Hair follicle dermal papilla cell (primary cell): ENCODE results near the gene ANKHD1. TPM values are rescaled to one million over a fixed set of nuclear protein-coding genes. Genes with fewer than 3 reads are reported as not detected.

ENCODE experiments used
- small RNA-seq: library from RNA; depleted of rRNA; stranded (forward); fragments of <200 nt; gene quantifications from one replicate; pipeline ENCODE3, GENCODE V24; 2012
- total RNA-seq: library from RNA; depleted of rRNA; stranded (reverse); fragments of >200 nt; gene quantifications from 2 replicates; pipeline ENCODE4 v1.2.3, GENCODE V29; 2012

Gene ANKHD1, protein sequence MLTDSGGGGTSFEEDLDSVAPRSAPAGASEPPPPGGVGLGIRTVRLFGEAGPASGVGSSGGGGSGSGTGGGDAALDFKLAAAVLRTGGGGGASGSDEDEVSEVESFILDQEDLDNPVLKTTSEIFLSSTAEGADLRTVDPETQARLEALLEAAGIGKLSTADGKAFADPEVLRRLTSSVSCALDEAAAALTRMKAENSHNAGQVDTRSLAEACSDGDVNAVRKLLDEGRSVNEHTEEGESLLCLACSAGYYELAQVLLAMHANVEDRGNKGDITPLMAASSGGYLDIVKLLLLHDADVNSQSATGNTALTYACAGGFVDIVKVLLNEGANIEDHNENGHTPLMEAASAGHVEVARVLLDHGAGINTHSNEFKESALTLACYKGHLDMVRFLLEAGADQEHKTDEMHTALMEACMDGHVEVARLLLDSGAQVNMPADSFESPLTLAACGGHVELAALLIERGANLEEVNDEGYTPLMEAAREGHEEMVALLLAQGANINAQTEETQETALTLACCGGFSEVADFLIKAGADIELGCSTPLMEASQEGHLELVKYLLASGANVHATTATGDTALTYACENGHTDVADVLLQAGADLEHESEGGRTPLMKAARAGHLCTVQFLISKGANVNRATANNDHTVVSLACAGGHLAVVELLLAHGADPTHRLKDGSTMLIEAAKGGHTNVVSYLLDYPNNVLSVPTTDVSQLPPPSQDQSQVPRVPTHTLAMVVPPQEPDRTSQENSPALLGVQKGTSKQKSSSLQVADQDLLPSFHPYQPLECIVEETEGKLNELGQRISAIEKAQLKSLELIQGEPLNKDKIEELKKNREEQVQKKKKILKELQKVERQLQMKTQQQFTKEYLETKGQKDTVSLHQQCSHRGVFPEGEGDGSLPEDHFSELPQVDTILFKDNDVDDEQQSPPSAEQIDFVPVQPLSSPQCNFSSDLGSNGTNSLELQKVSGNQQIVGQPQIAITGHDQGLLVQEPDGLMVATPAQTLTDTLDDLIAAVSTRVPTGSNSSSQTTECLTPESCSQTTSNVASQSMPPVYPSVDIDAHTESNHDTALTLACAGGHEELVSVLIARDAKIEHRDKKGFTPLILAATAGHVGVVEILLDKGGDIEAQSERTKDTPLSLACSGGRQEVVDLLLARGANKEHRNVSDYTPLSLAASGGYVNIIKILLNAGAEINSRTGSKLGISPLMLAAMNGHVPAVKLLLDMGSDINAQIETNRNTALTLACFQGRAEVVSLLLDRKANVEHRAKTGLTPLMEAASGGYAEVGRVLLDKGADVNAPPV (N-terminal part only)
- total RNA-seq: 62.4 and 72.9 TPM in 2 replicates

DNA sequence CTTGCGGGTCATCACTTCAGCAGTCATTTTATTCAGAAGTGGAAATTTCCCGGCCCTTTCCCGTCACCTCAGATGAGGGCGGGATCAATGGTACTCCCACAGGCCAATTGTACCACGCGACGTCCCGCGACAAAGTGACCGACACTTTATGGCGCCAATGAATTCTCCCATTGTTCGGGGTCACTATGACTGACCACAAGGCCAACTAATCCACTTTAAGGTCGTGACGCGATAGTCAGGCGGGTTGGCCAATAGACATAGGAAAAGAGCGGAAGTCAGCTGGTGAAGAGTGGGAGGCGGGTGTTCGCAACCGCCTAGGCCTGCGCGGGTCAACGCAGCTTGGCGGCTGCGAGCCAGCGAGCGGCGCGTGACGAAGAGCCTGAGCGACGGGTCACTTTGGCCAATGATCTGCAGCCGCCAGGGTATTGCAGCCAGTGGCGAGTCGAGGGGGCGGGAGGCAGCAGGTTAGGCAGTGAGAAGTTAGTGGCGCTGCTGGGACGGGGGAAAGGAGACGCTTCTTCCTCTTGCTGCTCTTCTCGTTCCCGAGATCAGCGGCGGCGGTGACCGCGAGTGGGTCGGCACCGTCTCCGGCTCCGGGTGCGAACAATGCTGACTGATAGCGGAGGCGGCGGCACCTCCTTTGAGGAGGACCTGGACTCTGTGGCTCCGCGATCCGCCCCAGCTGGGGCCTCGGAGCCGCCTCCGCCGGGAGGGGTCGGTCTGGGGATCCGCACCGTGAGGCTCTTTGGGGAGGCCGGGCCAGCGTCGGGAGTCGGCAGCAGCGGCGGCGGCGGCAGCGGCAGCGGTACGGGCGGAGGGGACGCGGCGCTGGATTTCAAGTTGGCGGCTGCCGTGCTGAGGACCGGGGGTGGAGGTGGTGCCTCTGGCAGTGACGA, at the start of gene ANKHD1:
TSS of gene ANKHD1 (plus strand) at position 472 of the 896 bp plus-strand sequence. CDS start at position 607, 135 bp downstream.

DNA sequence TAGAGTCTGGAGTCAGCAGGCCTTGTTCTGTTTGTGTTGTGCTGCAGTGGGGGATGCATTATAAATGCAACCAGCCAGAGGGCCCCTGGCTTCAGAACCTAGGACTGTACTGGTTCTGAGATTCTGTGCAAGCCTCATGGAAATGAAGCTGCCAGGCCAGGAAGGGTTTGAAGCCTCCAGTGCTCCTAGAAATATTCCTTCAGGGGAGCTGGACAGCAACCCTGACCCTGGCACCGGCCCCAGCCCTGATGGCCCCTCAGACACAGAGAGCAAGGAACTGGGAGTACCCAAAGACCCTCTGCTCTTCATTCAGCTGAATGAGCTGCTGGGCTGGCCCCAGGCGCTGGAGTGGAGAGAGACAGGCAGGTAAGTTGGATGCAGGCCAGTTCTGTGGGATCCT, 41.5 kb upstream of the ANKHD1 start, which contains the start of gene SLC4A9:
TSS of gene SLC4A9 (plus strand) at position 94 of the 400 bp plus-strand sequence. CDS start at position 137, 43 bp downstream.

DNA sequence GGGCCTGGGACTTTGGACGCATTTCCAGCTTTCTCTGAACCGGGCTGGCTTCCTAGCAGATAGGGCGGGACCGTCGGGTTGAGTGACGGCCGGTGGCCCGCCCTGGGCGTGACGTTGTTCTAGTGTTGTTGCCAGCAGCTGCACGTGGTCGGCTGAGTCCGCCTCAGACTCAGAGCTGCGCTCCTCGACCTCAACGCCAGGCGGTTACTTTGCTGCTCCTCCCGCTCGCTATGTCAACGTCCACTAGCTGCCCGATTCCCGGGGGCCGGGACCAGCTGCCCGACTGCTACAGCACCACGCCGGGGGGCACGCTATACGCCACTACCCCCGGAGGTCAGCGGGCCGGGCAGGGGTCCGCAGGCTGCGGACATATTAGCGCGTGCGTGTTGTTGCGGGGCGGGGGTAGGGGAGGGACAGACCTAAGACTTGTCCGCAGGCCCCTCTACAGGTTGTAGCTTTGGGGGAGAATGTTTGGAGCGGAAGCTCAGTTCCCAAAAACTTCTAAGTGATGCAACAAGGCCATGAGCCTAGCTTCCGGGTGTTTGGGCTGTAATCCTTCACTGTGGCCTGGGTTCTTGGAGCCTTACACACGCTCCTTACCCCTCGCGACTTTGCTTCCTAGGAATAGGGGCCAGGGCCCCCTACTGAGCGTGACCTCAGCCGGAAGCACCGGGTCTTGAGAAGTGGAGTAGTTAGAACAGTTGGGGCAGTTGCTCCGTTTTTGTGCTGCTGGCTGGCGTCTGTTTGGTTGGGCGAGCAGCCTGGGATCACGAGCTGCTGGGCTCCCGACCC, 146.1 kb downstream of the ANKHD1 start, which contains the start of gene EIF4EBP3:
TSS of gene EIF4EBP3 (plus strand) at position 155 of the 792 bp plus-strand sequence. CDS start at position 231, 76 bp downstream.

DNA sequence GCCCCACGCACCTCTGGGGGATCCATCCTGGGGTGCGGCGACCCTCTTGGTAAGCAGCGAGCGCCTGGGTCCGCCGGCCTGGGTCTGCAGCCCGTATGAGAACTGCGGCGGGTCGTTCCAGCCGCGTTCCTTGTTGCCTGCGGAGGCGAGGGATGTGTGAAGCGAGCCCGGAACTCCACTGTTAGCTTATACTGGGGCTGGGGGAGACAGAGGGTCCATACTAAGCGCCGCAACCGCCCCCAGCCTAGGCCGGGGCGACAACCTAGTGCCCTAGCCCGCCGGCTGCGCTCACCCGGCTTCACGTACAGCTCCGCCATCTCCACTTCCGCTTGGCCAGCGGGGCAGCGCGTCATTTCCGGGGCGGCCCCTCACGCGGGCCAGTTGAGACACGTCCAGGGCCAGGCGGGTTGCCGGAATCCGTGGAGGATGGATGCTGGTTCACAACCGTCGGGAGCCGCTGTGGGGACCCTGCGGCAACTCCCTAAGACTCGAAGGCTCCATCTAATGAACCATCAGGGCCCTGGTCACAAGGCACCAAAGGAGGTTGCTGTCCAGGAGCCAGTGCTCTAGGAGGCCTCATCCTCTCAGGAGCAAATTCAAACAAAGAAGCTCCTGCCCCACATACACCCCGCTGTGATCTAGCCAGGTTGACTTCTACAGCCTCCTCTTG, 155.6 kb downstream of the ANKHD1 start, which contains the start of gene SRA1:
TSS of gene SRA1 (minus strand) at position 338 of the 670 bp plus-strand sequence. CDS start at position 317, 21 bp downstream.

DNA sequence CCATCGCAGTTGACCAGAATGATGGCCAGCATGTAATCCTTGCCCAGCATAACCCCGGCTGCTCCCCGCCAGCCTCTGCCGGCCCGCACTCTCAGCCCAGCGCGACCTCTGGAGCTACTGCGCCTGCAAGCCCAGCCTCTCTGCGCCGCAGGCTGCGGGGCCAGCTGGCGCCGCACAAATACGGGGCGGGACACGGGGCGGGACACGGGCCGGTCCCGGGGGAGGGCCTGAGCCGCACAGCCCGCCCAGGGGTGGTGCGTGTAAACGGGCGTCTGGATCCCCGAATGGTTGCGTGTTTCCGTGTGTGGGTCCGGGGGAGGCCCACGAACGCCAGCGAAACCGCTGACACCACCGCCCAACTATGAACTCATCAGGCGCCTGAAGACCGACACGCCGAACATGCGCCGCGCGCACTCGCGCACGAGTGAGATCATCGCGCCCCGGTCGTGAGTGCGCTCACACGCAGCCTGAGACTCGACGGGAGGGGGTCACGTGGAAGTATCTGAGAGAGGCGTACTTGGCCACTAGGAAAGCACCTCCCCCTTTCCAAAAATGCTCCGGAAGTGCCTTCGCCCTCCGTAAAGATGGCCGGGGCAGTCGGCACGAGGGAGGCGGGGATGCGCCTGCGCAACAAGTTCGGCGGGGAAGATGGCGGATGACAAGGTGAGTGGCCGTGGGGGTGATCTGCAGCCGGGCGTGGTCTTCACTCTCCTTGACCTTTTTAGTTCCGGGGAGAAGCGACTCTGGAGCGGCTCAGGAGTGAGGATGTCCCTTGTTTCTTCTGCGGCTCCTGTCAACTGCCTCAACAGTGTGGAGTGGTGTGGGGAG, 162.8 kb downstream of the ANKHD1 start, which contains the start of the genes APBB3 and SLC35A4:
TSS of gene APBB3 (minus strand) at position 403 of the 828 bp plus-strand sequence. CDS start at position 50, 353 bp downstream.
TSS of gene SLC35A4 (plus strand) at position 633 of the 828 bp plus-strand sequence. CDS start 2,342 bp downstream, outside the sequence.

Small RNA genes within 50 kb of the gene (small RNA-seq; reads per million reads assigned to genes)
- gene RF00279 (not detected), gene RF00443 (not detected), gene RNU4-14P (not detected)

Other genes with a start within 250 kb of the ANKHD1 start
- 29.0 and 31.0 TPM in 2 replicates for gene CYSTM1, start 226.6 kb upstream of the ANKHD1 start, total RNA-seq
- gene PFDN1, start 98.7 kb upstream of the ANKHD1 start, total RNA-seq: 48.0 and 57.0 TPM in 2 replicates
- gene HBEGF, start 55.2 kb upstream of the ANKHD1 start, total RNA-seq: 2.8 and 3.3 TPM in 2 replicates
- gene SLC4A9, start 41.6 kb upstream of the ANKHD1 start, total RNA-seq: not detected in 2 replicates
- 1.5 and 3.4 TPM in 2 replicates for gene EIF4EBP3, start 145.8 kb downstream of the ANKHD1 start, total RNA-seq
- 29.0 and 31.2 TPM in 2 replicates for gene SRA1, start 155.6 kb downstream of the ANKHD1 start, total RNA-seq
- 20.1 and 24.2 TPM in 2 replicates for gene APBB3, start 162.8 kb downstream of the ANKHD1 start, total RNA-seq
- 21.1 and 28.9 TPM in 2 replicates for gene SLC35A4, start 163.0 kb downstream of the ANKHD1 start, total RNA-seq
- gene CD14, start 231.3 kb downstream of the ANKHD1 start, total RNA-seq: 2.8 and 6.3 TPM in 2 replicates
- gene TMCO6, start 237.6 kb downstream of the ANKHD1 start, total RNA-seq: 10.5 and 12.5 TPM in 2 replicates
- gene NDUFA2, start 245.8 kb downstream of the ANKHD1 start, total RNA-seq: 14.1 and 22.2 TPM in 2 replicates
- 54.7 and 68.2 TPM in 2 replicates for gene IK, start 246.0 kb downstream of the ANKHD1 start, total RNA-seq